Stimulated activated CD8-positive, alpha-beta memory T cell treated with anti-CD3 and anti-CD28 coated beads, Interleukin-7, amount 100 ng/mL, for 24 hours (primary cell): ENCODE measurements around the gene MYH11.
A peak's percentile ranks its signal among the peaks of the same experiment; 100 is the strongest.

Experiments used
- DNase-seq: peaks from one replicate; pipeline ENCODE4 v3.0.0-alpha.2; 2020; ENCODE audit warnings: low read depth

Gene MYH11

DNA sequence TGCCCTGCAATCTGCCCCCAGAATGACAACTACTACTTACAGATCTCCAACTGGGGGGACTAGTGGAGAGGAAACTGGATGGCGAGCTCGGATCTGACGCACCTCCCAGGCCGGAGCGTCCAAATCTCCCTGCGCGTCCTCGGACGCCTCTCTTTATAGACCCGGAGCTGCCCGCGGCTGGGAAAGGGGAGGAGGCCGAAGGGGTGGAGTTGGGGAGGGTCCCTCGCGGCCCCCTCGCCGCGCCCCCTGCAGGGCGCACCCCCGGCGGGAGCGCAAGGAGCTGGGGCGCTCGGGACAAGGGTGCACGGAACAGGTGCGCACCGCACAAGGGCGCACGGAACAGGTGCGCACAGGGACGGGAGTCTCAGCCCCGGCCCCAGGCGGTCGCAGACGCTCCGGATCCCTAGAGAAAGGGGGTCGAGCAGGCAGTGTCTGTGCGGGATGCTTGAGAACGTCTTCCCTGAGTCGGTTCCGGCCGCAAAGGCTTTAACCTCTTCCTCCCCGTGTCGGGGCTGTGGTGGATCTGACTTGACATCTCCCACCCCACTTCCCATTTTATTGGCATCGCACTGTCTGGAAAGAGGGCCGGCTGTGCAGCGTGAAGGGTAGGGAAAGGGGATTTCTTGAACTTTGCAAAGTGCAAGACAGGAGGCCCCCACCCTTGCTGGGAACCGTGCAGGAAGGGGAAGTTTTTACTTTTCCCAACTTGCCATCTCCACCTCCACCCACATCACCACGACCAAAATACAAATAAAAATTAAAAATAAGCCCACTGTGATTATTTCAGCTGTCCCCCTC is at the start of gene MYH11:
MYH11 (minus strand) TSS at position 128 of the 798 bp plus-strand sequence. CDS start 18,776 bp downstream, outside the sequence.
- no peak for DNase-seq

DNA sequence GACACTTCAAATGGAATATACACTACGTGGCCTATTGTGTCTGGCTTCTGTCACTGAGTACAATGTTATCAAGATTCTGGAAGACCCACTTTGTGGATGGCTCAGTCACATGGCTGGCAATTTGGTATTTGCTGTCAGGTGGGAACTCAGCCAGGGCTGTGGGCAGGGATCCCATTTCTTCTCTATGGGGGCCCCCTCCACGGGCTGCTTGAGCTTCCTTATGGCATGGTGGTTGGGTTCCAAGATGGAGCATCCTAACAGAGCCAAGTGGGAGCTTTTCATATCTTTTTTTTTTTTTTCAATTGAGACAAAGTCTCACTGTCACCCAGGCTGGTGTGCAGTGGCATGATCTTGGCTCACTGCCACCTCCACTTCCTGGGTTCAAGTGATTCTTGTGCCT is 49.6 kb upstream of the MYH11 start:
- no peak for DNase-seq

GRCh38 chr16:15903960-15904359 is 47.1 kb upstream of the MYH11 start:
- DNase-seq: no peak

DNA sequence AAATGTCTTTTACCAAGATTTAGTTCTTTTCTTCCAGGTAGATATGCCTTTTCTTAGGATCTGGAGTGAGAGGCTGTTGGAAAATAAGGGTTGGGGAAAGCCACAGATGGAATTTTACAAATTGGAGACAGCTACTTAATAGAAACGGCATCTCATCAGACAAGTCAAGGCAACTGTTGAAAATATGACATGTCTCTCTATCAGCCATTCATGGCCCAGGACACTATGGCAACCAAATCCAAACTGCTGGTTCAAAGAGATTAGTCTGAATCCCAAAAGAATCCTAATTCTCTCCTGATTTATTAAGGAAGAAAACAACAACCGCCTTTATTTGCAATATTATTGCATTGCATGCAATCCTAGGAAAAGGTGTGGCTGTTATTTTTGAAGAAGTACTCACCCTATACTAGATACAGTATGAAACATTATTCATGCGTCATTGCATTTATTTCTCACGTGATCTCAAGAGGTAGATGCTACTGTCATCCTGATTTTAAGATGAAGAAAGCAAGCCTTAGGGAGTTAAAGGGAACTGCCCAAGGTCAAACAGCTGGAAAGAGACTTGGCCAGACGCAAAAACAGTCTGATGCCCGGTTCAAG is 44.2 kb upstream of the MYH11 start:
- DNase-seq: no peak

- DNase-seq: no peak
These were observed 43.5 kb upstream of the MYH11 start for GRCh38 chr16:15900357-15900756.

GRCh38 chr16:15899538-15900100 is 42.8 kb upstream of the MYH11 start:
- DNase-seq: no peak

DNA sequence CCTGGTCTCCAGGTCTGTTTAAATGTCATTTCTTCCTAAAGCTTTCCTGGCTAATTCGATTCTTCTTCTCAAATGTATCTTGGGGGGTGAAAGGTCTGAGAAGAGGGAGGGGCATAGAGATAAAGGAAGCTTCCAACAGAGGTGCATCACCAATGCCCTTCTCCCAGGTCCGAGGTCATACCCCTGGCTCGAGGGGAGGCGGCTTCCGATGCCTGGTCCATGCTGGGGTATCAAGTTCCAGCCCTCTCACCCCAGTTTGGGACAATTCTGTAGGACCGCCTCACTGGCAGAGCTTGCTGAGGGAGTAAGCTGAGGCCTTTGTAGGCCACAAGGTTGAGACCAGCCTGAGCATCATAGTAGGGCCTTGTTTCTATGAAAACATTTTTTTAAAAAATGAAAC is 41.8 kb upstream of the MYH11 start:
- no peak for DNase-seq

- DNase-seq: no peak
These were observed 41.0 kb upstream of the MYH11 start for GRCh38 chr16:15897834-15898254.

DNA sequence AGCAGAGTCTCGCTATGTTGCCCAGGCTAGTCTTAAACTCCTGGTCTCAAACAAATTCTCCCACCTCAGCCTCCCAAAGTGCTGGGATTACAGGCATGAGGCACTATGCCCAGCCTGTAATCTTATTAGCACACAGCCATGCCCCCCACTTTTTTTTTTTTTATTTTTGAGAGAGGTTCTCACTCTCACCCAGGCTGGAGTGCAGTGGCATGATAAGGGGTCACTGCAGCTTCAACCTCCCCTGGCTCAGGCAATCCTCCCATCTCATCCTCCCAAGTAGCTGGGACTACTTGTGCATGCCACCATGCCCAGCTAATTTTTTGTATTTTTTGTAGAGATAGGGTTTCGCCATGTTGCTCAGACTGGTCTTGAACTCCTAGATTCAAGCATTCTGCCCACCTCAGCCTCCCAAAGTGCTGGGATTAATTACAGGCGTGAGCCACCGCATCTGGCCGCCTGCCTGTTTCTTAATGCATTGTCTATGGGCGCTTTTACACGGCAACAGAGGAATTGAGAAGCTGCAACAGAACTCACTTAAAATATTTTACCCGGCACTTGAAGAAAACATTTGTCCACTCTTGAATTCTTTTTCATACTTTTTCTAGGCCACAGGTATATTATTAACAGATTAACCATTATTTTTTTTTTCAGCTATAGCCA is 40.4 kb upstream of the MYH11 start:
- DNase-seq: no peak

DNA sequence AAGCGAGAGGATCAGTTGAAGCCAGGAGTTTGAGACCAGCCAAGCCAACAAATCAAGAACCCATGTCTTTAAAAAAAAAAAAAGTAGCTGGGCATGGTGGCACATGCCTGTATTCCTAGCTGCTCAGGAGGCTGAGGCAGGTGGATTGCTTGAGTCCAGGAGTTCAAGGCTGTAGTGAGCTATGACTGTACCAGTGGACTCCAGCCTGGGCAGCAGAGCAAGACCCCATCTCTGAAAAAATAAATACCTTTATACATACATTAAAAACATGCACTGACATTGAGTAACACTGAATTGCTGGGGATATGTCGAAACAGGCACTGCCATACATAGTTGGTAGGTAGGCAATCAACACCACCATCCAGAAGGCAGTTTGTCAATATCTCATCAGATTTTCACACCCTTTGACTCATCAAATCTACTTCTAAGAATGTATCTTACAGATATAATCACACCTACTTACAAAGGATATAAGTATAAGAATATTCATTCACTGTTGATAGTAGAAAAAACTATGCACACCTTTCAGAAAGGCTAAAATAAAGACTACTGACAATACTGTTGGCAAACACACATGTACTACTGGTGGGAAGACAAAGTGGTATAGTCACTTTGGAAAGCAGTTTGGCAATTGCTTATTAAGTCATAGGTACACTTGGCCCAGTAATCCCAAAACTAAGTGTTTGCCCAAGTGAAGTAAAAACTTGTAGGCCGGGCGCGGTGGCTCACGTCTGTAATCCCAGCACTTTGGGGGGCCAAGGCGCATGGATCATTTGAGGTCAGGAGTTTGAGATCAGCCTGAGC is 37.9 kb upstream of the MYH11 start:
- no peak for DNase-seq

DNA sequence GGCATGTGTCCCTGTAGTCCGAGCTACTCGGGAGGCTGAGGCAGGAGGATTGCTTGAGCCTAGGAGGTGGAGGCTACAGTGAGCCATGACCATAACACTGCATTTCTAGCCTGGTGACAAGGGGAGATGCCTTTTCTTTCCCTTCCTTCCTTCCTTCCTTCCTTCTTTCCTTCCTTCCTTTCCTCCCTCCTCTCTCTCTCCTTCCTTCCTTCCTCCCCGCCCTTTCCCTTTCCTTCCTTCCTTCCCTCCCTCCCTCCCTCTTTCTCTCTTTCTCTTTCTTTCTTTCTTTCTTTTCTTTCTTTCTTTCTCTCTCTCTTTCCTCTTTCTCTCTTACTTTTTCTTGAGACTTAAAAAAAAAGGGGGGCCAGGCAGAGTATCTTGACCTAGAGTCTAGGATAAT is 34.7 kb upstream of the MYH11 start:
- DNase-seq: no peak

DNA sequence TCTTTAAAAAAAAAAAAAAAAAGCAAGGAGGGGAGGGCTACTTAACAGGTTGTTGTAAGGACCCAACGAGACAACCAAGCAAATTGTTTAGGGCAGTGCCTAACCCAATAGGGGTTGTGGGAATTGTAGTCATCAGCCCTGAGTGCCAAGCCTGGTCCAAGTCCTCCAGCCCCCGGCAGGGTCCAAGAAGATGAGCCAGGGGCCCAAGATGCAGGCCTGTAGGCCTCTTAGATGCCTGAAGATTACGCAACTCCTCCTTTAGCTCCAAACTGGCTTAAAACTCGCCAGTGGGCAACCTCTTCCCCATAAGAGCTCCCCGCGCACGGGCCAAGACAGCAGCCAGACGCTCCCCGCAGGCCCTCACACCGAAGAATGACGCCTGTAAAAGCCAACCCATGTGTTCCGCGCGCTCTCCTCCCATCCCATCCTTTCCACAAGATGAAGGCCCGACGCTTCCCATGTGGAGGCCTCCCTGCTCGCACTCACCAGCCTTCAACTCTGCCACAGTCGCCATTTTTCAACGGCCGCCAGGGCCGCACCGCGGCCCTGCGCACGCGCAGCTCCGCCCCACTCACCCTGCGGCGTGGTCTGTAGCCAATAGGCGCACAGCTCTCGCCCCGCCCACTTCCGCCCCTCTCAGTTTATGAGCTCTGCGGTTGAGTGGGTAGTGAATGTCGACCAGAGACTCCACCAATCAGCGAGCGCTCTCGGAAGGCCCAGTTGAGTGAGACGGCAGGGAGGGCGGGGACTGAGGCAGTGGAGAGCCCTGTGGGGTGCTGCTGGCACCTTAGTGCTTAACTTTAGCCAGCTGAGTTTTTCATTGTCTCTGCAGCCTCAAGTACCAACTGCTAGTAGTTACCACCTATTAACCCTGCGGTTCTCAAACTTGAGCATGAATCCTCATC is 31.5 kb upstream of the MYH11 start, which contains the start of gene CEP20:
CEP20 (minus strand) TSS at position 532 of the 905 bp plus-strand sequence; CDS start at position 514, 18 bp downstream.
- peak; percentile 99 for DNase-seq

DNA sequence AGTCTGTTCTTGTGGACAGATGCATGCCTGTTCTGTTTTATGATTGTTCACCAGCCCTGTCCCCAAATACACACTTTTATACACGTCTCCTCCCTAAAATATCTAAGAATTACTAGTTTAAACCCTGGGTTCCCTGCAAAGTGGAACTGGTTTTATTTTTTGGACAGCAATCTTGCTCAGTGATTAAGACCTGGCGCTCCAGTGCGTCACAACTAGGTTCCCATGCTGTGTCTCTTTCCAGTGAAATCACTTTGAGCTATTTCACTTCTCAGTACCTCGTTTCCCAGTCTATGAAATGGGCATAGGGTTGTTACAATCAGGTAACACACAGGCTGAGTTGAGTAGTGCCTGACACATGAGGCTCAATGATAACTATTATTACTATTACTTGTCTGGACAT is 30.5 kb upstream of the MYH11 start:
- DNase-seq: no peak

DNA sequence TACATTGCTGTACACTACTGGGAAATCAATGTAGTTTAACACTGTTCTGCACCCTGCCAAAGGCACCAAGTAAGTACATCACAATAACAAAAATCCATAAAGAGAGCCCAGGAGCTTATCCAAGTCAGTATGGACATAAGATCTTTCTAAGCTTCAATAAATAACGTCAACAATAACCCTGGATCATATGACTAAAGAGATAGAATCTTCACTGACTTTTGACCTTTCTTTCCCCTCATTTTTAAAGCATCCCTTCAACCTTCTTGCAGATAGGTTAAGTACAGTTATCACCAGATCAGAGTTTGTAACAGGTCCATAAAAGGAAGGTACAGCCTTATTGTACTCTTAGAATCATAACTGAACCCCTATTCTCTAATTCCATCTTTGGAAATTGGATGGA is 29.2 kb upstream of the MYH11 start:
- DNase-seq: no peak

DNA sequence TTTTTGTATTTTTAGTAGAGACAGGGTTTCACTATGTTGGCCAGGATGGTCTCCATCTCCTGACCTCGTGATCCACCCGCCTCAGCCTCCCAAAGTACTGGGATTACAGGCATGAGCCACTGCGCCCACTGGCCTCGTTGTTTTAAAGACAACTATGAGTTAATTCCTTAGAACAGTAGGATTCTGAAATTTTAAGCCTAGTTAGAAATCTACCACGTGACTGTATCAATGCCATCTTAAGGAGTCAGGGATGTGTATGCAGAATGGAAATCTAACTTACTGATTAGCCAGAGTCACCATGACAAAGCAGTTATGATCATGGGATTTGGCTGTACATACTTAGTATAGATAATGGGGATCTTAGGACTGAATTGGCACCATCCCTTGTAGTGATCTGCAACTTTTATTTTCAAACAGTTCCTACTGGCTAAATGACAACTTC is 28.8 kb upstream of the MYH11 start:
- no peak for DNase-seq

DNA sequence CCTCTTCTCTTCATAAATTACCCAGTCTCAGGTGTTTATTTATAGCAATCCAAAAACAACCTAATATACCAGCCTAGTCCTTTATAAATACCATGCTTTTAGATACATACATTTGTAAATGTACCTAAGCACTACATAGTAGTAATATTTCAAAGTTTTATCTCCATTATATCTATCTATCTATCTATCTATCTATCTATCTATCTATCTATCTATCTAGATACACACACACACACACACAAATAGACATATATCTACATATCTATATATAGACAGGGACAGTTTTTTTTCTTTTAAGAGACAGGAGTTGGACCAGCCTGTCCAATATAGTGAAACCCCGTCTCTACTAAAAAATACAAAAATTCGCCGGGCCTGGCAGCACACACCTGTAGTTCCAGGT is 25.7 kb upstream of the MYH11 start:
- DNase-seq: no peak

DNA sequence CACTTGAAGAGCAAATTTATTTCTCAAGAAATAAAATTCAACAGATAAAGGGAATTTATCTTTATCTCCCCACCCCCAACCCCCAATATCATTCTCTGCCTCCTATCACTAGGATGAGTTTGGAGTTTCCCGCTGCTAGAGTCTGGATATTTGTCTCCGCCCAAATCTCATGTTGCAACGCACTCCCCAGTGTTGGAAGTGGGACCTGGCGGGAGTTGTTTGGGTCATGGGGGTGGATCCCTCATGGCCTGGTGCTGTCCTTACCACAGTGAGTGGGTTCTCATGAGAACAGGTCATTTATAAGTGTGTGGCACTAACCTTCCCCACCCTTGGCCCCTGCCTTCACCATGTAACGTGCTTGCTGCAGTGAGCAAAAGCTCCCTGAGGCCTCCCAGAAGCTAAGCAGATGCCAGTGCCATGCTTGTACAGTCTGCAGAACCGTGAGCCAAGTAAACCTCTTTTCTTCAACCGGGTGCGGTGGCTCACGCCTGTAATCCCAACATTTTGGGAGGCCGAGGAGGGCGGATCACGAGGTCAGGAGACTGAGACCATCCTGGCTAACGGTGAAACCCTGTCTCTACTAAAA is 25.1 kb upstream of the MYH11 start:
- no peak for DNase-seq

DNA sequence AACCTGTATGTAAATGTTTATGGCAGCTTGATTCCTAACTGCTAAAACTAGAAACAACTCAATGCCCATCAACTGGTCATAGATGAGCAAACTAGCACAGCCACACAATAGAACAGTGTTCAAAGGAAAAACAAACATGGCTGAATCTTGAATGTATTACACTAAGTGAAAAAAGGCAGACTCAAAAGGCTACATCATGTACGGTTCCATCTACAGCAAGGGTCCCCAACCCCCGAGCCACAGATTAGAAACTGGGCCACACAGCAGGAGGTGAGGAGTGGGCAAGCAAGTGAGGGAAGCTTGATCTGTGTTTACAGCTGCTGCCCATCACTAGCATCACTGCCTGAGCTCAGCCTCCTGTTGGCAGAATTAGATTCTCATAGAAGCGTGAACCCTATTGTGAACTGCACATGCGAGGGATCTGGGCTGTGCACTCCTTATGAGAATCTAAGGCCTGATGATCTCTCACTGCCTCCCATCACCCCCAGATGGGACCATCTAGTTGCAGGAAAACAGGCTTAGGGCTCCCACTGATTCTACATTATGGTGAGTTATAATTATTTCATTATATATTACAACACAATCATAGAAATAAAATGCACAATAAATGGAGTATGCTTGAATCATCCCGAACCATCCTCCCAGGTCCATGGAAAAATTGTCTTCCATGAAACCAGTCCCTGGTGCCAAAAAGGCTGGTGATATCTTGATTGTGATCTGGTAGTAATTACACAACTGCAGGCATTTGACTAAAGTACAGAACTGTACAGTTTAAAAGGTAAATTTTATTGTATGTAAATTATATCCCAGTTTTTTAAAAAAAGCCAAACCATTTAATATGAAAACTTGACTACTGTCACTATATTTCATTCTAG is 23.8 kb upstream of the MYH11 start:
- DNase-seq: no peak

- no peak for DNase-seq
These were observed 22.5 kb upstream of the MYH11 start for GRCh38 chr16:15879255-15879811.
